Measurements from ENCODE around the gene FILIP1. TPM values are rescaled to one million over a fixed set of nuclear protein-coding genes. Genes with fewer than 3 reads are reported as not detected.
"Not testable (repeated sequence)": the region's sequence is repeated elsewhere in the genome, so short reads cannot be mapped to it uniquely, and the experiment has no call there.

FILIP1 gene
- polyA plus RNA-seq, 3 donors, result 2.3 to 3.5 (median 3.1) TPM

- DNase-seq (ENCODE audit: extremely low read depth in 1 of 11, low read depth in 9 of 11, low spot score in 4 of 11), result no peak
Measured at GRCh38 chr6:75466636-75467035, 27.0 kb downstream of the FILIP1 start.

- no peak for DNase-seq (ENCODE audit: extremely low read depth in 1 of 11, low read depth in 9 of 11, low spot score in 4 of 11)
Measured at GRCh38 chr6:75463908-75464307, 29.7 kb downstream of the FILIP1 start.

- DNase-seq (ENCODE audit: extremely low read depth in 1 of 11, low read depth in 9 of 11, low spot score in 4 of 11), result no peak
Measured at GRCh38 chr6:75463061-75463460, 30.5 kb downstream of the FILIP1 start.

- DNase-seq (ENCODE audit: extremely low read depth in 1 of 11, low read depth in 9 of 11, low spot score in 4 of 11), result no peak
Measured at GRCh38 chr6:75460681-75461080, 32.9 kb downstream of the FILIP1 start.

GRCh38 chr6:75458895-75459294, 34.7 kb downstream of the FILIP1 start:
- no peak for DNase-seq (ENCODE audit: extremely low read depth in 1 of 11, low read depth in 9 of 11, low spot score in 4 of 11)

GRCh38 chr6:75450903-75451302, 42.7 kb downstream of the FILIP1 start:
- DNase-seq (ENCODE audit: extremely low read depth in 1 of 11, low read depth in 9 of 11, low spot score in 4 of 11), result no peak

GRCh38 chr6:75449630-75450206, 43.9 kb downstream of the FILIP1 start:
- DNase-seq (ENCODE audit: extremely low read depth in 1 of 11, low read depth in 9 of 11, low spot score in 4 of 11), result no peak

GRCh38 chr6:75446241-75446880, 47.2 kb downstream of the FILIP1 start:
- no peak for DNase-seq (ENCODE audit: extremely low read depth in 1 of 11, low read depth in 9 of 11, low spot score in 4 of 11)

- DNase-seq (ENCODE audit: extremely low read depth in 1 of 11, low read depth in 9 of 11, low spot score in 4 of 11), result no peak
Measured at GRCh38 chr6:75445738-75446137, 47.9 kb downstream of the FILIP1 start.

GRCh38 chr6:75444899-75445298, 48.7 kb downstream of the FILIP1 start:
- DNase-seq (ENCODE audit: extremely low read depth in 1 of 11, low read depth in 9 of 11, low spot score in 4 of 11), result no peak

- DNase-seq (ENCODE audit: extremely low read depth in 1 of 11, low read depth in 9 of 11, low spot score in 4 of 11), result not testable (repeated sequence)
Measured at GRCh38 chr6:75441883-75442282, 51.7 kb downstream of the FILIP1 start.

- not testable (repeated sequence) for DNase-seq (ENCODE audit: extremely low read depth in 1 of 11, low read depth in 9 of 11, low spot score in 4 of 11)
Measured at GRCh38 chr6:75441479-75441878, 52.1 kb downstream of the FILIP1 start.

- DNase-seq (ENCODE audit: extremely low read depth in 1 of 11, low read depth in 9 of 11, low spot score in 4 of 11), result no peak
Measured at GRCh38 chr6:75438442-75439116, 55.0 kb downstream of the FILIP1 start.

- no peak for DNase-seq (ENCODE audit: extremely low read depth in 1 of 11, low read depth in 9 of 11, low spot score in 4 of 11)
Measured at GRCh38 chr6:75438013-75438431, 55.6 kb downstream of the FILIP1 start.

- no peak for DNase-seq (ENCODE audit: extremely low read depth in 1 of 11, low read depth in 9 of 11, low spot score in 4 of 11)
Measured at GRCh38 chr6:75437421-75437891, 56.1 kb downstream of the FILIP1 start.

GRCh38 chr6:75436869-75437268, 56.7 kb downstream of the FILIP1 start:
- no peak for DNase-seq (ENCODE audit: extremely low read depth in 1 of 11, low read depth in 9 of 11, low spot score in 4 of 11)

- DNase-seq (ENCODE audit: extremely low read depth in 1 of 11, low read depth in 9 of 11, low spot score in 4 of 11), result not testable (repeated sequence)
Measured at GRCh38 chr6:75432809-75433208, 60.8 kb downstream of the FILIP1 start.

GRCh38 chr6:75431379-75431778, 62.2 kb downstream of the FILIP1 start:
- peak in 1 of 11 donors; percentile 20 for DNase-seq (ENCODE audit: extremely low read depth in 1 of 11, low read depth in 9 of 11, low spot score in 4 of 11)

- DNase-seq (ENCODE audit: extremely low read depth in 1 of 11, low read depth in 9 of 11, low spot score in 4 of 11), result peak in 7 of 11 donors; percentile 20 to 41 (median 28)
Measured at GRCh38 chr6:75430631-75431325, 62.8 kb downstream of the FILIP1 start.

Measured in renal cortex interstitium (tissue), 11 donors.